Urinary bladder (tissue), 4 donors: ENCODE results near the gene PSENEN. TPM values are rescaled to one million over a fixed set of nuclear protein-coding genes. Genes with fewer than 3 reads are reported as not detected.
A peak's percentile ranks its signal among the peaks of the same experiment; 100 is the strongest.

ENCODE experiments used
- DNase-seq: peaks from one replicate; pipeline ENCODE4 v3.0.0-alpha.2; 2015; ENCODE audit errors: extremely low spot score
- H3K27ac ChIP-seq: one replicate; pipeline ENCODE4 v1.5.1; 2013; ENCODE audit warnings: low read depth, mild to moderate bottlenecking, moderate library complexity
- H3K36me3 ChIP-seq: one replicate; pipeline ENCODE4 v1.6.1; 2013; ENCODE audit warnings: mild to moderate bottlenecking, moderate library complexity; ENCODE audit not compliant: insufficient read depth
- H3K4me1 ChIP-seq: one replicate; pipeline ENCODE4 v1.6.1; 2013; ENCODE audit warnings: mild to moderate bottlenecking, moderate library complexity; ENCODE audit not compliant: insufficient read depth
- H3K4me3 ChIP-seq: one replicate; pipeline ENCODE4 v1.5.1; 2013; ENCODE audit warnings: low read depth, low read length
- WGBS: extraction: QIAGEN DNeasy Blood & Tissue Kit; methylation state at CpG from one replicate; pipeline ENCODE4 v1.1.7; 2013; 5-methylcytosine and 5-hydroxymethylcytosine counted together
- polyA plus RNA-seq: library from polyadenylated mRNA; stranded (reverse); fragments of 200-250 nt; gene quantifications from one replicate; pipeline ENCODE4 v1.2.3, GENCODE V29; 2013
- total RNA-seq: library from RNA; depleted of rRNA; stranded (reverse); fragments of >200 nt; gene quantifications from one replicate; pipeline ENCODE4 v1.2.3, GENCODE V29; 2014
- donor health status: healthy with polysubstance abuse.
- donor health status: healthy.

PSENEN gene
- total and polyA plus RNA-seq, 2 donors = 13.7 to 49.2 TPM

GRCh38 chr19:35773020-35773806 is 27.8 kb downstream of the PSENEN start:
- 51% methylated on average over 9 of the region's 9 CpGs for WGBS
- Histone ChIP-seq H3K4me1 (no peaks in the 10 kb centered on the region), H3K27ac (no peak overlapping the region)

DNA sequence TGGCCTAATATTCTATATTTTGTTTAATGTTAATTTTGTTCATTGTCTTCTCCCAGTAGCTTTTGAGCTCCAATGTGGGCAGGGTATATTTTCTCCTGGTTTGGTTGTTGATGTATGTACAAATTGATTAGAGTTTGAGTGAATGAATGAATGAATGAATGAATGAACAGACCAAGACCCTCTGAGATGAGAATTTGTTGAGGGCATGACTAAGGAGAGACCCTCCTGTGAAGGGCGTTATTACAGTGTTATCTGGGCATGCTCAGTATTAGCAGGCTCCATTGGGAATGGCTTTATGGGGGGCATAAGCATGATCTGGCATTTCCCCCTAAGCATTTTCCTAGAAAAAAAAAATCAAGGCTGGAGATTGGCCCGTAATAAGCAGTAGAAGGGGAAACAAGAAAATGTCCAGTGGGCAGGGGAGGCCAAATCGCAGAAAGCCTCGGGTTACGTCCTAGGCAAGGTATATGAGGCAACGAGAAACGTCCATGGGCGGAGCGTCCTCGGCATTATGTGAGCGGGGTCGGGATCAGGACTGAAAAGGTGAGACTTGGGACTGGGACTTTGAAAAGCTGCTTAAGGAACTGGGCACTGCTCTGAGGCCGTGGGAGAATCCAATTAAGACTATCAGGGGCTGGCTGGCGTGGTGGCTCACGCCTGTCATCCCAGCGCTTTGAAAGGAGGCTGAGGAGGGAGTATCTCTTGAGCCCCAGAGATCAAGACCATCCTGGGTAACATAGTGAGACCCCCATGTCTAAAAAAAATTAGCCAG is 29.0 kb downstream of the PSENEN start:
- H3K4me3 ChIP-seq = peak overlapping the region; percentile 83
- H3K36me3 ChIP-seq = no peaks in the 10 kb centered on the region

More at GRCh38 chr19:35773020-35773806, 27.8 kb downstream of the PSENEN start:
- Histone ChIP-seq H3K4me3 (no peak overlapping the region), H3K36me3 (no peaks in the 10 kb centered on the region)
- DNase-seq = no peak

DNA sequence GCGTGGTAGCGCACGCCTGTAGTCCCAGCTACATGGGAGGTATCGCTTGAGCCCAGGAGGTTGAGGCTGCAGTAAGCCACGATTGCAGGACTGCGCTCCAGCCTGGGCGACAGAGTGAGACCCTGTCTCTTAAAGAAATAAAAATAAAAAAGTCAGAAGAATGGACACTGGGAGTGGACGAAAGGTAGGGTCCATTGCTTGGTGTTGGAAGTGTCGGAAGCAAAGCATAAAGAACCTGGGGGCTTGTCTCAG is 29.5 kb downstream of the PSENEN start:
- no peaks in the 10 kb centered on the region for H3K36me3 ChIP-seq
- H3K4me1 ChIP-seq = no peaks in the 10 kb centered on the region
- WGBS = 36% methylated on average over 9 of the region's 9 CpGs
- no peak overlapping the region for H3K27ac ChIP-seq
- DNase-seq = no peak
- peak overlapping the region; percentile 83 for H3K4me3 ChIP-seq

More for the DNA sequence above, 29.0 kb downstream of the PSENEN start:
- no peak overlapping the region for H3K27ac ChIP-seq
- no peak for DNase-seq
- WGBS = 57% methylated on average over 16 of the region's 16 CpGs
- no peaks in the 10 kb centered on the region for H3K4me1 ChIP-seq

DNA sequence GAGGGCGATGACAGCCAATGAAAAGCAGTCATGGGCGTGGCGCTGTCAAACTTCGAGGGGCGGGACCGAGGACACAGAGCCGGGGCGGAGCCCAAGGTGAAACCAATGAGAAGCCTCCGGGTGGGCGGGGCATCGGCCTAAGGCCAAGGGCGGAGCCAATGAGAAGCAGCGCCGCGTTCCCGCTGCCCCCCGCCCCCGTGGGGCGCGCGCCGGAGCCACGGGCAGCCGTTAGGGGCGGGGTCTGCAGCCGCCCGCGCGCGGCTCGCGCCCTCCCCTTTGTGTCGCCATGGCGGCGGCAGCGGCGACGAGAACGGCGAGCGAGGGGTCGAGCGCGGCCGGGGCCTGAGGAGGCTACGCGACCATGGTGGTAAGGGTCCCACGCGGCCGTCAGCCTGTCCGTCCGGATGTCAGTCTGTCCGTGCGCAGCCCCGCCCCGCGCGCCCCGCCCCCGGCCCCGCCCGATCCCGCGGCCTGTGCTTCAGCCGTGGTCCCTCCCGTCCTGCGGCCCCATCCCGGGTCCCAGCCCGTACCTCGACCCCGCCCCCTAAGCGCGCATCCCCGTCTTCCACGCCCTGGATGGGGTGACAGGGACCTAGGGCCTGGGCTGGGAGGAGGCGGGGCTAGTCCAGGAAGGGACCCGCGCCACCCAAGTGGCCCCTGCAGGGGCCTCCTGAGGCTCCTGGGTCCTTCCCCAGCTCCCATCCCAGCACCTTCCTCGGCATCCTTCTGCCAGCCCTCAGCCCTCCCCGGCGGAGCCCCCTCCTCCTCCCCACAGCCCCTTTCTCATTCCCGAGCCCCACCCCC is 30.0 kb downstream of the PSENEN start, which contains the start of gene ARHGAP33:
Gene ARHGAP33 (plus strand): TSS at position 267 of the 804 bp plus-strand sequence. CDS start 95 bp downstream, at position 362.
- Histone ChIP-seq H3K4me3 (peak within 1 kb of the TSS; percentile 83), H3K27ac (no peak within 1 kb of the TSS), H3K4me1 (no peaks in the 10 kb centered on the region), H3K36me3 (no peaks in the 10 kb centered on the region)
- DNase-seq = peak; percentile 94
- 1% methylated on average over 80 of the region's 82 CpGs for WGBS

GRCh38 chr19:35776102-35776788 is 30.8 kb downstream of the PSENEN start:
- peak overlapping the region; percentile 83 for H3K4me3 ChIP-seq
- 45% methylated on average over 13 of the region's 13 CpGs for WGBS
- H3K36me3 ChIP-seq = no peaks in the 10 kb centered on the region
- no peak overlapping the region for H3K27ac ChIP-seq
- DNase-seq = no peak
- H3K4me1 ChIP-seq = no peaks in the 10 kb centered on the region

GRCh38 chr19:35777086-35777841 is 31.8 kb downstream of the PSENEN start:
- no peak overlapping the region for H3K27ac ChIP-seq
- no peak for DNase-seq
- H3K4me1 ChIP-seq = no peaks in the 10 kb centered on the region
- no peak overlapping the region for H3K4me3 ChIP-seq
- WGBS = 51% methylated on average over 19 of the region's 19 CpGs
- H3K36me3 ChIP-seq = no peaks in the 10 kb centered on the region

DNA sequence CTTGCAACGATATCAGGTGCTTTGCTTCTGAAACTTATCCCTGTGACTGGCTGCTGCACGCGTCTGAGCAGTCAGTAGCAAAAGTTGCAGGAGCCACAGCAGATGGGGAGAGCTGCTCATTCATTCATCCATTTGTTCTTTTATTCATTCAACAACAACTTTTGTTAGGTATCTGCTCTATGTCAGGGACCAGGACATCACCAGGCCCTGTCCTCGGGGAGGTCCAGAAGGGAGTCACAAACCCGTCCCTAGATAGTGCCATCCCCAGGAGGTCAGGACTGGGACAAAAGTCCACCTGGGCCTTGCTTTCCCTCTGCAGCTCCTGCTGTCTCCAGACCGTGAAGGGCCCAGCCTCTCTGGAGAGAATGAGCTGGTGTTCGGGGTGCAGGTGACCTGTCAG is 32.5 kb downstream of the PSENEN start:
- no peak for DNase-seq
- Histone ChIP-seq H3K4me1 (no peaks in the 10 kb centered on the region), H3K27ac (no peak overlapping the region), H3K4me3 (no peak overlapping the region), H3K36me3 (no peaks in the 10 kb centered on the region)
- 75% methylated on average over 7 of the region's 7 CpGs for WGBS

- H3K4me1 ChIP-seq = no peaks in the 10 kb centered on the region
- no peaks in the 10 kb centered on the region for H3K36me3 ChIP-seq
- WGBS = 93% methylated on average over 8 of the region's 8 CpGs
- H3K4me3 ChIP-seq = no peak overlapping the region
- H3K27ac ChIP-seq = no peak overlapping the region
- DNase-seq = no peak
Measured at GRCh38 chr19:35779033-35779432, 33.6 kb downstream of the PSENEN start.

- no peak overlapping the region for H3K4me3 ChIP-seq
- no peak overlapping the region for H3K27ac ChIP-seq
- 91% methylated on average over 16 of the region's 16 CpGs for WGBS
- H3K36me3 ChIP-seq = no peaks in the 10 kb centered on the region
- H3K4me1 ChIP-seq = no peaks in the 10 kb centered on the region
- no peak for DNase-seq
Measured at GRCh38 chr19:35780058-35780457, 34.6 kb downstream of the PSENEN start.

GRCh38 chr19:35780717-35781116 is 35.3 kb downstream of the PSENEN start:
- no peaks in the 10 kb centered on the region for H3K4me1 ChIP-seq
- 95% methylated on average over 20 of the region's 20 CpGs for WGBS
- no peak for DNase-seq
- no peak overlapping the region for H3K4me3 ChIP-seq
- no peak overlapping the region for H3K27ac ChIP-seq
- no peaks in the 10 kb centered on the region for H3K36me3 ChIP-seq

GRCh38 chr19:35781650-35782049 is 36.2 kb downstream of the PSENEN start:
- DNase-seq = no peak
- Histone ChIP-seq H3K4me3 (no peak overlapping the region), H3K27ac (no peak overlapping the region), H3K4me1 (no peaks in the 10 kb centered on the region), H3K36me3 (no peaks in the 10 kb centered on the region)
- WGBS = 75% methylated on average over 9 of the region's 9 CpGs

DNA sequence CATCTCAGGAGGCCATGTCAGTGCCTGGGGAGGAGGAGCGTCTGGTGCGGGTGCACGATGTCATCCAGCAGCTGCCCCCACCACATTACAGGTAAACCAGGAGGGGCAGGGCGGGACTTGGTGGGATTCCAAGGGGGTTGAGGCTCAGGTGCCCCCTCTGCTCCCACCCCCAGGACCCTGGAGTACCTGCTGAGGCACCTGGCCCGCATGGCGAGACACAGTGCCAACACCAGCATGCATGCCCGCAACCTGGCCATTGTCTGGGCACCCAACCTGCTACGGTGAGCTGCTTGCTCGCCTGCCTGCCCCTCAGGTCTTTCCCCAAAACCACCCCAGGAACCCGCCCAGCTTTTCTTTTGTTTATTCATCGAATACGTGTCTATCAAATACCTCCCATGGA is 37.1 kb downstream of the PSENEN start:
- Histone ChIP-seq H3K4me3 (no peak overlapping the region), H3K4me1 (no peaks in the 10 kb centered on the region), H3K27ac (no peak overlapping the region), H3K36me3 (no peaks in the 10 kb centered on the region)
- WGBS = 94% methylated on average over 12 of the region's 12 CpGs
- DNase-seq = no peak
